OCI-LY3 (cell line): ENCODE results near the gene PITPNC1.

Experiments used
- EZH2phosphoT487 ChIP-seq: fragments of 200-600 bp; shearing (Covaris generic); IDR thresholded peaks from 2 replicates; pipeline ENCODE4 v1.6.1; 2018; ENCODE audit warnings: antibody characterized with exemption, mixed run types, low read depth
- TF ChIP-seq, protein P1 (sequence below): fragments of 200-600, 300-600 bp; sonication (generic); IDR thresholded peaks from 2 replicates; pipeline ENCODE4 v1.5.1; 2014; ENCODE audit warnings: antibody characterized with exemption, low read length, low read depth

DNA sequence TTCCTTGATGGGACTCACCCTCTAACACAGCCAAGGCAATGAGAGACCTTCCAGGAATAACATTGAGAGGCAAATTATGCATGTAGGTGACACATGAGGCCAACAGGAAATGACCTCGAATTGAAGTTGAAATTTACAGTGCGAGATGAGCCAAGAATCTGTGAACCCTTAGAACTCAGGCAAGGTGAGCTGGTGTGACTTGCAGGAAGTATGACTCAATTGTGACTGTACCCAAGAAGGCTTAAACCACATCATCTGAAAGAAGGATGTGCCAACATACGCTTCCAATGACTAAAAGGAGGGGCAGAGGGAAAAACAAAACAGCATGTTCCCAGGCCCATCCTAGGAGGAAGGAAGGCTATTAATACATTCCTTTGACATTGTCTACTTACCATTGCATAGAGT, 44.8 kb downstream of the PITPNC1 start:
- TF ChIP-seq, protein P1, sequence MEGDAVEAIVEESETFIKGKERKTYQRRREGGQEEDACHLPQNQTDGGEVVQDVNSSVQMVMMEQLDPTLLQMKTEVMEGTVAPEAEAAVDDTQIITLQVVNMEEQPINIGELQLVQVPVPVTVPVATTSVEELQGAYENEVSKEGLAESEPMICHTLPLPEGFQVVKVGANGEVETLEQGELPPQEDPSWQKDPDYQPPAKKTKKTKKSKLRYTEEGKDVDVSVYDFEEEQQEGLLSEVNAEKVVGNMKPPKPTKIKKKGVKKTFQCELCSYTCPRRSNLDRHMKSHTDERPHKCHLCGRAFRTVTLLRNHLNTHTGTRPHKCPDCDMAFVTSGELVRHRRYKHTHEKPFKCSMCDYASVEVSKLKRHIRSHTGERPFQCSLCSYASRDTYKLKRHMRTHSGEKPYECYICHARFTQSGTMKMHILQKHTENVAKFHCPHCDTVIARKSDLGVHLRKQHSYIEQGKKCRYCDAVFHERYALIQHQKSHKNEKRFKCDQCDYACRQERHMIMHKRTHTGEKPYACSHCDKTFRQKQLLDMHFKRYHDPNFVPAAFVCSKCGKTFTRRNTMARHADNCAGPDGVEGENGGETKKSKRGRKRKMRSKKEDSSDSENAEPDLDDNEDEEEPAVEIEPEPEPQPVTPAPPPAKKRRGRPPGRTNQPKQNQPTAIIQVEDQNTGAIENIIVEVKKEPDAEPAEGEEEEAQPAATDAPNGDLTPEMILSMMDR, result no peak
- no peak for TF ChIP-seq EZH2phosphoT487
